Measurements from ENCODE around the gene OSBPL9.
"Not testable (repeated sequence)": the region's sequence is repeated elsewhere in the genome, so short reads cannot be mapped to it uniquely, and the experiment has no call there.

The OSBPL9 gene

DNA sequence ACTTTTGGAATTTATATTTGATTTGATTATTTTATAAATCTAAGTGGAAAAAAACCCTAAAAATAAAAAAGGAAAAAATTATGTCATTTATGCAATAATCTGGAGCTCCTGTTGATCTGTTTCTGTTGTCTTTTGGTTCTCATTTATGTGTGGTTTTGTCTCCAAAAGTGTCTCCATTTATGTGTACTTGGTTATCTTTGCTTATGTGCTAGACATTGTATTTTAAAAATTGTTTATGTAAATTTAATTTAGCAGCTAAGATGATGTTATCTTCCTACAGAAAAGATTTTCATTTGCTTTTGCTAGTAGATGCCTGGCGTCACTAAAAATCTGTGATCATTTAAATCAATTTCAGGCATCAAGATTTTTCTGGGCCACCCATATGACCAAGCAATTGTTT is 95.7 kb downstream of the OSBPL9 start:
- DNase-seq, result no peak

DNA sequence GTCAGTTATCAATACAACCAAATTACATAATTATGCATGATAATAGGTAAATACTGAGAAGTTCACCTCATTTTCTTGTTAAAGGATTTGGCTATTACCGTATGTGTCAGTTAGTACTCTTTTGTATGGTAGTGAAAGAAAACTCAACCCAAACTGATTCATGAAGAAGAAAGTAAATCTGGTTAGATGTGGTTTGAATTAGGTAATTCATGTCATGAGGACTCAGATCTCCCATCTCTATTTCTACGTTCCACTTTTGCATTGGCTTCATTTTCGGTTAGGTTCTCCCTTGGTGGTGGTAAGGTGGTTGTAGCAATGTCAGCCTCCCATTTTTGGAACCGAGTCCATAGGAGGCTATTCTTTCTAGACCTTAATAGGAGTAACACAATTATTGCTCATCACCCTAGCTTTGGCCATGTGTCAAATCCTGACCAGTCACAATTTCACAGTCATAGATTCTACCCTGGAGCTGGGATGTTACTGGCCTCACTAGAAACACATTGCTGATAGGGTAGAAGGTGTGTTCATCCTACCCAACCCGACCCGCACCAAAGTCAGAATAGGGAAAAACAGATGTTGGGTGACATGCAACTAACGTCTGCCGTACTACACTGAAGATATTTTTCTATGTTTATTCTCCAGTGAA is 97.6 kb downstream of the OSBPL9 start:
- DNase-seq, result no peak

DNA sequence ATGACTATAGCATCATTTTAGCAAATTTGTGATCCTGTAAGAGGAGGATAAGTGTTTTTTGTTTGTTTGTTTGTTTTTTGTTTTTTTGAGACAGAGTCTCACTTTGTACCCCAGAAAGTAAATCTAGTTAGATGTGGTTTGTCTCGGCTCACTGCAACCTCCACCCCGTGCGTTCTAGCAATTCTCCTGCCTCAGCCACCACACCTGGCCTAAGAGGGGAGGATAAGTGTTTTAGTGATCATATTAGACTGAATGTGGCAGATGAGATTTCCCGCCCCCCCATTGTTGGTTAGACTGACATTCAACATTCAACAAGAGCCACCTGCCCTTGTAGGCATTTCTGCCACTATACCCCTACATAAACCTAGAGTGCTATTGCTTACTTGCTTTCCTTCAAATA is 98.5 kb downstream of the OSBPL9 start:
- no peak for DNase-seq

DNA sequence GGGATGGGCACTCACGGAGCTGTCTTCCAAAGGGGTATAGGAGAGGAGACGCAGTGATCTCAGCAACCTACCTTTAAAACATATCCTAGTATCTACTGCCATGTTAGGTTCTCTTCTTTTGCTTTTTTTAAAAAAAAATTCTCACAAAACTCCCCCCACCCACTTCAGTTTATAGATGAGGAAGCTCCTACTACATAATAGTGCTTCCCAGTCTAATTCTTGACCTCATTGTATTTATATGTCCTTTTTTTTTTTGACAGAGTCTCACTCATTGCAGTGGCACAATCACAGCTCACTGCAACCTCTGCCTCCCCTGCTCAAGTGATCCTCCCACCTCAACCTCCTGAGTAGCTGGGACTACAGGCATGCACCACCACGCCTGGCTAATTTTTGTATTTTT is 99.9 kb downstream of the OSBPL9 start:
- no peak for DNase-seq

DNA sequence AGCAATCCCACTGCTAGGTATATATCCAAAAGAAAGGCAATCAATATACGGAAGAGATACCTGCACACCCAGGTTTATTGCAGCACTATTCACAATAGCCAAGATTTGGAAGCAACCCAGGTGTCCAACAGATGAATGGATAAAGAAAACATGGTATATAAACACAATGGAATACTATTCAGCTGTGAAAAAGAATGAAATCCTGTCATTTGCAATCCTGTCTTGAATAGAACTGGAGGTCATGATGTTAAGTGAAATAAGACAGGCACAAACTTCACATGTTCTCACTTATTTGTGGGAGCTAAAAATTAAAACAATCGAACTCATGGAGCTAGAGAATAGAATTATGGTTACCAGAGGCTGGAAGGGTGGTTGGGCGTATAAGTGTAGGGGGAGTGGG is 101.0 kb downstream of the OSBPL9 start:
- DNase-seq, result no peak

DNA sequence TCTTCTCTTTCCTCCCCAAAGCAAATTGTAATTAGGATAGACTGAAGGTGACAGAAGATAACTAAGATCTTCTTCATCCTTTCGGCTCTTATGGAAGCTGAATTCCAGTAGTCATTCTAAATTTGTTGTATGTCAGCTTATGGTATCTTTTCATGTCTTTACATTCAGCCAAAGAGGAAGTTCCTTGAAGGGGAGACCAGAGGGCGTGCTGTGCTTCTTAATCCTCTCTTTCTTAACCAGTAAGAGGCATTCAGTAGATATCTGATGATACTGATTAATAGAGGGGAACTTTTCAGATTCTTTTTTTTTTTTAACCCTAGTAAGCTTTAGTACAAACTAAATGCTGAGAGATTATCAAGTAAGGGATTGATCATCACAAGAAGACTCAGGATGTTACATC is 102.3 kb downstream of the OSBPL9 start:
- DNase-seq, result no peak

DNA sequence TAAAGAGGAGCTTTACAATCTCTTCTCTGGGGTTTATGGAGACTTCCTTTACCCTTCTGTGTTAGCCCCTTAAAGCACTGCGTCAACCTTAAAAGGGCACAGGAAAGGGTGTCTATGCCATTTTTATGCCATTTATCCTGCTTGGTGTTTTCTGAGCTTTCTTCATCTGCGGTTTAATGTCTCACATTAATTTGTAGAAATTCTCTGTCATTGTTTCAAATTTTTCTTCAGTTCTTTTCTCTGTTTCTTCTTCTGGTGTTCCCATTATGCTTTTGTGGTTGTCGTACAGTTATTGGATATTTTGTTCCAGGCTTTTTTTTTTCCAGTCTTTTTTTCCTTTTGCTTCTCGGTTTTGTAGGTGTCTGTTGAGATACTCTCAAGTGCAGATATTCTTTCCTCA is 107.9 kb downstream of the OSBPL9 start:
- no peak for DNase-seq

DNA sequence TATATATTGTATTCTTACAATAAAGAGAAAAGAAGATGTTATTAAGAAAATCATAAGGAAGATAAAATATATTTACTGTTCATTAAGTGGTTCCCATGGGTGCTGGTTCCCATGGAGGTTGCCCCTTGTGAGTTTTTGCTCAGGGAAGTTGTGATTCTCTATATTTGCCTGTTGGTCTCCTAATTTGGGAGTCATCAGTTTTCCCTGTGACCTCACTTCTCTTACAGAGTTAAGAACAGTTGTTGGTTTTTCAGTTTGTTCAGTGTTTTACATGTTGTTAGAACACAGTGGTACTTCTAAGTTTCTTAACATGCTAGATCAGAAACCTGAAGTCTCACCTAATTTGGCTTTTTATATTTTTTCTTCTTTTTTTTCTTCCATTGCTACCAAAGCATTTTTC is 109.2 kb downstream of the OSBPL9 start:
- DNase-seq, result no peak

DNA sequence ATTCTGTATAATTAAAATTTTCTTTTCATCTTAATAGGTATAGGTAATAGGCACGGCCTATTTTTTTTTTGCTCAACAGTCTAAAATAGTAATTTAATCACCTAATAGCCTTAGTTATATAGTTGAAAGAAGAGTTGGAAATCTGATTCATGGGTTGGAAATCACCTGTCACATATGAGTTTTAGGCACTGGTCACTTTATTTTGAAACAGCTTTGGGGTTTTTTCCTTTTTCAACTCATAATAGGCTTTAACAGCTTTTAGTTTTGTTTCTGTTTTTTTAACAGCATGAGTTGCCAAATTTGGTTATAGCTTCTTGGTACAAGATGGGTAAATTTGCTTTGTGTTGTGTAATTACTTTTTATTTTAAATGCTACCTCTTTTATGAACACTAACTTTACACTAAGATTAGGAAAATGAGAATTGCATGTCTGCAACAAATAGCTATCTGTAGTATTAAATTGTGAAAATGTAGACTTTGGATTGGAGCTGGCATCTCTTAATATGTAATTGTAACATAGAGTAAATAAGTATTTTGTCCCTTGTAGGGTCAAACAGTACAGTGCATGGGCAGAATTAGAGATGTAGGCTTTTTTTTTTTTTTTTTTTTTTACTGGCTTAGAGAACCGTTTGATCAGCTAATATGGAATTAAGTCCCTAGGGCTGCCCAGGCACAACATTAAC is 109.8 kb downstream of the OSBPL9 start:
- no peak for DNase-seq

DNA sequence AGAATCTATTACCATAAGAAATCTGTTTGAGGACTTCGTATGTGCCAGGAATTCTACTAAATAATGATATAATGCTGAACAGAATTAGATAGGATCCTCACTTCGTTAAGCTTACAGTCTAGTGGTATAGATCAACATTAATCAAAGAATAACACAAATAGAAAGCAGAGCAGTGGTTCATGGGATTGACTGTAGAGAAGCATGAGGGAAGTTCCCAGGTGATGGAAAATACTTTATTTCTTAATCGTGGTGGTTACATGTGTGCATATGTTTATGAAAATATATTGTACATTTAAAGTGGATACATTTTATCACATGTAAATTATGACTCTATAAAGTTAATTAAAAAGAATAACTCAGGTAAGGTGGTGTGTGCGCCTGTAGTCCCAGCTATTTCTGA is 110.5 kb downstream of the OSBPL9 start:
- no peak for DNase-seq

DNA sequence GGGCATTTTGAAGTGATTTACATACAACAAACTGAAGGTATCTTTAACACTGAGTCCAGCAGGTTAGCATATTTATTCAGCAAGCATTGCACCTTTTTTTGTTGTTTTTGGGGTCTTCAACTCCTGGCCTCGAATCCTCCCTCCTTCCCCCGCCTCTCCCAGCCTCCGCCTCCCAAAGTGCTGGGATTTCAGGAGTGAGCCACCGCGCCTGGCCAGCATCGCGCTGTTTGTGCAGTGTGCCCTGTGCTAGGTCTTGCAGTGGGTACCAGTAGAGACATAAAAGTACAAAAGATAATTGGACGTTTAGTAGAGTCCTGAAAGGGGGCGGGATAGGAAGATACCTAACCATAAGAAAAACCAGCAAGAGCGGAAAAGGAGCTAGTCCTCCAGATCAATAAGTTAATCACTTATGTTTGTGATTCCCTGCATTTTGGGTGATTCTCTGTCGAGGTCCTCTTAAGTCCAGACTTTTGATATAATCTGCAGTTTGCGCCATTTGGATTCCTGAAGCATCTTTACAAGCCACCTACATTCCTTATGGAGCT is 111.8 kb downstream of the OSBPL9 start:
- DNase-seq, result no peak

DNA sequence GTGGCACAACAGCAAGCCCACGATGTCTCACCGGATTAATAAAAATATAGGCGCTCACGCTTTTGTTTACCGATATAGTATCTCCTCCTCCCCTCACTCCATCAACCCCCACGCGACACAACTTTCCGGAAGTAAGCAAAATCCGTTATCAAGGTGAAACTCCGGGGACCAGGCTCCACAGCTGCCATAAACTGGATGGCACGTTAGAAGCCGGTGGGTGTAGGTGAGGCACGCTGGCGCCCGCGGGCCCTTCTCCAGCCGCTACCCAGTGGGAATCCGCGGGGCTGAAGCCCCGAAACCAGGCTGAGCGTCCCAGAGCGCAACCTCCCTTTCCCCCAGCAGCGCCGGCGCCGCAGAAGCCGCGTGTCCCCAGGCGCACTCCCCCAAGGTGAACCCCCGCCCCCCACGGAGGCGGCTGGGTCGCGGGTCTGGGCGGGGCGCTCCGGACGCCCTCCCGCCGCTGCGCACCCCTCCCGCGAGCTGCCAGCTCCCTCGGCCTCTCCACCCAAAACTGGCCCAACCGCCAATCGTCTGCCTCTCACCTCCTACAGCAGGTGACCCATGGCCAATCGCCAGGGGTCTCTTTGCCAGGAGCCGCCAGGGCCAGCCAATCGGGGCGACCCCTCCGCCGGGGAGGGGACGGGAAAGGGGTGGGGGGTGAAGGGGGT is 112.4 kb downstream of the OSBPL9 start:
- peak; percentile 87 for DNase-seq

DNA sequence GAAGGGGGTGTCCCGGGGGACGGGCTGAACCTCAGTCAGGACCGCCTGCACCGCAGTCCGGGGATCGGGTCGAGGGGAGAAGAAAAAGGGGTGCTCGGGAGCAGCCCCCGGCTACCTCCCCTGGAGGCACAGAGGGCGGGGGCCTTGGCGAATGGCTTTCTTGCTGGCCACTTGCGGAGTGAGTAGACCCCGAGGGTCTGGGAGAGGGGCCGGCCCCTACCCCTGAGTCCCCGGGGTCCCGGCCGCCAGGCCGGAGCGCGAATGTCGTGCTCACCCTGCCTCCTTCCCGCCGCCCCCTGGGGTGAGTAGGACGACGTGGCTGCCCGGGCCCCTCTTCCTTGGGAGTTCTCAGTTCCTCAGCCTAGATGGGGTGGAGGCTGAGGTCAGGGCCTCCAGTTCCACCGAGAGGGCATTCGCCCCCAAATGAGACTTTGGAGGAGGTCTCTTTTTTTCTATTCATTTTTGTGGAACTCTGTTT is 113.0 kb downstream of the OSBPL9 start:
- DNase-seq, result no peak

DNA sequence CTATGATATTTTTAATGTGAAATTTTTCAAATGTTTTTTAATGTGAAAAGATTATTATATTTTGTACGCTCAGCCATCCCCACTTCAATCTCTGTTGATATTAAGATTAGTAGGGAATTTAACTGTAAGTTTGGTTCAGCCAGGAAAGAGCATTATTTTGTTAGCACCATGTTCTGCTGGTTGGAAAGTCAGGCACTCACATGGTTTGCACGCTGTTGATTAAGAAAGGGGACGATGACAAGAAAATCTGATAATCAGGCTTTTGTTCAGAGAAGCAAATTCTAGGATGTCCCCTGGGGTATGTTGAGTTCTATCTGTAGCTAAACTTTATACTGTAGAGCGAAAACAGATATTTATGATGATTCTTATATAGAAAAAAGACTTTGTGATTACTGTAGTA is 115.1 kb downstream of the OSBPL9 start:
- DNase-seq, result no peak

DNA sequence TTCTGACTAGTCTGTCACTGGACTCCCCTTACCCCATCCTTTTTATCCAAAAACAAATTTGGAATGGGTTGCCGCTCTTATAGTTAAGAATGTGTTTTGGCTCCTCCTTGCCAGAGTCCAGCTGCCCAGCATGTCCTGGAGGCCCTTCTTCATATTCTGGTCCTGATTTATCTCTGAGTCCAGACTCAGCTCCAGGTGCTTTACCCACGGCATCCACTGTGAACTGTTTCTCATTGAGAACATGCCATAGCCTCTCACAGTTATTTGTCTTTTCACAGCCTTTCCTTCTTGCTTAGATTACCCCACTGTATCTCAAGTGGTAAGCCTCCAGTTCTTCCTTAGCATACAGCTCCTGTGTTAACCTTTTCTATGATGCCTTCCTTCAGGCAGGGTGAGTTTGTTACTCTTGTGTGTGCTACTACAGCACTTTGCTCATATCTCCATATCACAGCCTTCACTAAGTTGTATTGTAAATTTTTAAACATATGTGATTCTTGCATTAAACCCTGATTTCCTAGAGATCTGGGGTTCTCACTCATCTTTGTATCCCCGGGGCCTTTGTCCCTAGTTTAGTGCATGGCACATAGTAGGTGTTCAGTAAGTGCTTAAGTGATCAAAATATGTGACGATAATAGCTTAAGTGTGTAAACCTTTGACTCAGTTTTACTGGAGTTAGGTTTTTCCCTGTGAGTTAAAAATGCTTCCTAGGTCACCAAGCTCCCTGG is 116.0 kb downstream of the OSBPL9 start:
- DNase-seq, result no peak

DNA sequence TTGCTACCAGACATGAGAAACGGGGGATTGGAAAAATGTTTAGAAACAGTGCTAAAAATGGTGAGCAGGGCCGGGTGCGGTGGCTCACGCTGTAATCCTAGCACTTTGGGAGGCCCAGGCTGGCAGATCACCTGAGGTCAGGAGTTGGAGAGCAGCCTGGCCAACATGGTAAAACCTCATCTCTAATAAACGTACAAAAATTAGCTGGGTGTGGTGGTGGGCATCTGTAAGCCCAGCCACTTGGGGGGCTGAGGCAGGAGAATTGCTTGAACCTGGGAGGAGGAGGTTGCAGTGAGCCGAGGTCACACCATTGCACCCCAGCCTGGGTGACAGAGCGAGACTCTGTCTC is 116.5 kb downstream of the OSBPL9 start:
- not testable (repeated sequence) for DNase-seq

DNA sequence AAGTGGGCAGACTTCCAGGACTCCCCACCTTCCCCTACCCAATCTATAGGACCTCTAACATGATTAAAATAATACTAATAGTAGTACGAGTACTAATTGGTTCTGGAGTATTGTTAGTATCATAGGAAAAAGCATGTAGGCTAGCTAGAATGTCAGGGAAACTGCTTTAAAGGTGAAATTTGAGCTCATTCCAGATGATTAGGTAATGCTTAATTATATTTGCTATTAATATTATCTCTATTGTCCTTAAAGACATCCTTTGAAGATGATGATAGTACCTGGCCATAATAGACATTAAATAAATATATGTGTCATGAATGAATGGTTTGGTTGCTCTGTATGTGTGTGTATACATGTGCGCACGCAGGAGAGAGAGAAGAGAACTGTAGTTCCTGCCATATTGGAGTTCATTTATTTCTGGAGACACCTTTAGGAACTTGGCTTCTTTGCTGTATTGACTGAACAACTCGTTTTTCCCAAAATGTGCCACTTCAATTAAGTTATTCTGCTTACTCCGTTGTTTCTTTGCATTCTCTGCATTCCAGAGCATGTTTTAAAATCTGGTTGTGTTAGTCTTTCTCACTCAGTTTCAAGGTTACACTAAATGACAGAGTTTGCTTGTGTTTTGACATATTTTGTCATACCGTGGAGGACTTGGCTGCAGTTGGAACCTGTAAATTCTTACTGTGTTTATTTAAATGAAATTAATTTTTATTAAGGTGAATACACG is 117.1 kb downstream of the OSBPL9 start:
- no peak for DNase-seq

DNA sequence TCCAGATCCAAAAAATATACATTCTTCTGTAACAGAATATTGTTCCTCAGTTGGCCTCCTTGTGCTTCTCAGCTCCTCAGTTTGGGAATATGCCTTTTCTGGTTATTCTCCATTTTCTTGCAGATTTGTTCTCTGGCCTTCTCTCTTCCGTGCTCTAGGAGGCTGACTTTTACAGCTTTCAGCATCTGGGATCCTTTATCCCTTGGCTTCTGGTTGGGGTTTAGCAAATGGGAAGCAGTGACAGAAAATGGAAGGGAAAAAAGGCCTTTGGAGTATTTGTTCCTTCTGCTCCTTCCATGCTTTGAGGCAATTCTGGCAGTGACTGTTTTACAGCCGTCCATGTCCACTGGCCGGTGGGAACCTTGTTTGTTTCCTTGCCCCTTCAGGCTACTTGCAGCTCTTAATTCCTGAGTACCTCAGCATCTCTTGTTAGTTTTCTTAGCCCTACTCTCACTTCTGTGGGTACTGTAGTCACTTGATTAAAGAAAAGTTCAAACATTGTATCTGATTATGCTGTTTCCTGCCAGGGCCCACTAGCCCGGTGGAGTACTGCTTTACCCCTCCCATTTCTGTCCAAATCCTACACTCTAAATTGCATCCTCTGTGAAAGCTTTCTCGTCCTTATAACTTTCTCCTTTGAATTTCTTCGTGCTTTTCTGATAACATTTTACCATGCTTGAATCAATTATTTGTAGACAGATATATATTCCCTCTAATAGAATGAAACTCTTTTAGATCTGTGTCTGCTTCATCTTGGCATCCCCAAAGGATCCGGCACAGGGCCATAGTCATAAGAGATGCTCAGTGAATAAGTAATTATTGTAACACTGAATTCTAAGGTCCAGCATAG is 118.2 kb downstream of the OSBPL9 start:
- no peak for DNase-seq

DNA sequence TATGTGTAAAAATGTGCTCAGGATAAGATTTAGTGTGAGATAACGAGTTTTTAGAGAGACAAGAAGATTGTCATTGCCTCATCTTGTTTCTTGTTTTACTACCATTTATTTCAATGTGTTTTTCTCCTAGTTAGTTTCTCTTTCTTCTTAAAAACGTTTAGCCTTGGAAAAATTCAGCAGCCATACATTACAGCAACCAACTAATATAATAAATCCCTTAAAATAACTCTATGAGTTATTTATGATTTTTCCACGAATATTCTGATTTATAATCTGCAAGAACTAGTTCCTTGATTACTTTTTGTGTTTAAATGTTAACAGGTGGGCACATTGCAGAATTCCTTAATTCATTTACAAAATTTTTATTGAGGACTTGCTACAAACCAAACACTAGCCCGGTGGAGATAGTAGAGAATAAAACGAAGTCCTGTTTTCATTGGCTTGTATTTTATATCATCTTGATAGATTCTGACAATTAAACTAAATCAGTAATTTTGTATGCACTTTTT is 118.9 kb downstream of the OSBPL9 start:
- DNase-seq, result no peak

DNA sequence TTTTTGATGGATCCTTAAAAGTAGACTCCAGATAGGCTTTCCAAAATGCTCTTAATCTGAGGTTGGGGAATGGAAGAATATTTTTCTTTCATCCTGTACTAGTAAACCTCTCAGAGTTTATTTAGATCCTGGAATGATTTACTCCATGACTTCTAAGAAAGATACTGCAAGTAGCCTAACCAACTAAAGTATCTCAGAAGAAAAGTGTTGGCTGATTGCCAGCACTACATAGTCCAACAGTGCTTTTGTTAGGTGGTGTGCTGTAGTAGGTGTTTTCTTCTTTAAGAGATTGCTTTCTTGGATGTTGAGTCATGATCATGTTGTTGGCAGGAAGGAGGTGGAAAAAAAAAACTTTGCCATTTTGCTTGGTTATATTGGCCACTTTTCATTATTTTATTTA is 119.8 kb downstream of the OSBPL9 start:
- no peak for DNase-seq

DNA sequence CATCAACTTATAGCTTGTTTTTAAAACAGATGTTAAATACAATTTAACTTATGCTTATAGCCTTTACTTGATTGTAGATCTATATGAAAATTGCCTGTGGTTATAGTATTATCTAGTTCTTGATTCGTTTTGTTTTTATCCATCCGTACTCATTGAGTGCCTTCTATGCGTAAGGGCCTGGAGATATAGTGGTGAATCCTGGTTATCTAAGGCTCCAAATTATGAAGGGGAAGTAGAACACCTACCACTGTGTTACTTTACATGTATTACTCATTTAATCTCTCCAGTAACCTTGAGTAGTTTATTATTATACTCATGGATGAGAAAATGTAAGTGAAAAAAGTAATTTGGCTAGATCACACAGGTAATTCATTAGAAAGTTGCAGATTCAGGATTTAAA is 121.8 kb downstream of the OSBPL9 start:
- no peak for DNase-seq

All from activated gamma-delta T cell (primary cell).